HG03342 (cell line): ENCODE measurements around the gene MED10.

Experiments
- ATAC-seq: cut with Tn5 transposase; IDR thresholded peaks from one replicate; pipeline ENCODE4 v1.9.1; 2021; ENCODE audit warnings: mild to moderate bottlenecking, moderate library complexity; ENCODE audit not compliant: unreplicated experiment

MED10 gene

GRCh38 chr5:6377905-6378765 lies at the start of gene MED10:
TSS of gene MED10 (minus strand) at chr5:6378547. CDS start at chr5:6378483, 64 bp downstream.
- ATAC-seq = peak; percentile 99

- ATAC-seq = no peak
Observed at GRCh38 chr5:6427694-6428093, 49.3 kb upstream of the MED10 start.

- no peak for ATAC-seq
Observed at GRCh38 chr5:6424700-6425099, 46.4 kb upstream of the MED10 start.

GRCh38 chr5:6424110-6424659 lies 45.8 kb upstream of the MED10 start:
- ATAC-seq = no peak

- no peak for ATAC-seq
Observed at GRCh38 chr5:6423327-6424109, 45.2 kb upstream of the MED10 start.

- ATAC-seq = no peak
Observed at GRCh38 chr5:6419340-6419852, 41.0 kb upstream of the MED10 start.

GRCh38 chr5:6418679-6419276 lies 40.4 kb upstream of the MED10 start:
- ATAC-seq = no peak

GRCh38 chr5:6417657-6418056 lies 39.3 kb upstream of the MED10 start:
- no peak for ATAC-seq

- ATAC-seq = no peak
Observed at GRCh38 chr5:6412811-6413210, 34.5 kb upstream of the MED10 start.

- ATAC-seq = no peak
Observed at GRCh38 chr5:6411141-6411540, 32.8 kb upstream of the MED10 start.

GRCh38 chr5:6410421-6410820 lies 32.1 kb upstream of the MED10 start:
- no peak for ATAC-seq

- no peak for ATAC-seq
Observed at GRCh38 chr5:6408627-6409446, 30.5 kb upstream of the MED10 start.

GRCh38 chr5:6408260-6408596 lies 29.9 kb upstream of the MED10 start:
- no peak for ATAC-seq

GRCh38 chr5:6407558-6408259 lies 29.4 kb upstream of the MED10 start:
- no peak for ATAC-seq

- no peak for ATAC-seq
Observed at GRCh38 chr5:6405591-6405990, 27.2 kb upstream of the MED10 start.

- no peak for ATAC-seq
Observed at GRCh38 chr5:6404129-6404528, 25.8 kb upstream of the MED10 start.

- ATAC-seq = no peak
Observed at GRCh38 chr5:6403416-6403815, 25.1 kb upstream of the MED10 start.

- ATAC-seq = no peak
Observed at GRCh38 chr5:6402939-6403338, 24.6 kb upstream of the MED10 start.

GRCh38 chr5:6401410-6401809 lies 23.1 kb upstream of the MED10 start:
- ATAC-seq = no peak
